ENCODE results near the gene MACROD2. TPM values are rescaled to one million over a fixed set of nuclear protein-coding genes. Genes with fewer than 3 reads are reported as not detected.

MACROD2 gene
- total RNA-seq, 4 donors from 2014 or later = 4.0 to 14.1 (median 10.4) TPM

DNA sequence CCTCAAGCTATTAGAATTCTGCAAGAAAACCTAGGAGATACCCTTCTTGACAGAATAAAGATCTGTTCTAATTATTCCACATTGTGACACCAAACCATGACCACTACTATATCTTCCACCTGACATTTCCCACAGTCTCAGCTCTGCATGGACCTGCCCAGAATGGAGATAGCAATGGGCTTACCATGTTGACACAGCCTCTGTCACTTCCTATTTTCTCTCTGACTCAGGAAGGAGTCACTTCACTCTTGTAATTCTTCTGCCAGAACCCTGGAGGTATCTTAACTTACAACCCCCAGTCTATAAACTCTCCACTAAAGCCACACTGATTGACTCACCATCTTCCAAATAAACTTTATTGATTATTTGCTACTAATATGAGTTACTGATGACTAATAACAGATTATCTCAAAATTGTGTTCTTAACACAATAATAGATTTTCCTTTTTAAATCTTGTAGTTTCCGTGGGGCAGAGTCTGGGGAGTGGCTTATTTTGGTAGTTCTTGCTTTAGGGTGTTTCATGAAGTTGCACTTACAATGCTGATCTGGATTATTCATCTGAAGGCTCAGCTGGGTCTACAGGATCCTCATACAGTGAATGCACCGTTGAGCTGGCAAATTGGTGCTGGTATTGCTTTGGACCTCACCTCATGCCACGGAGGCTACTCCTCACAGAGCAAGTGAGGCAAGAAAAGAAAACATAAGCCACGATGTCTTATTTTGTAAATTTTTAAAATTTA is 1708.0 kb downstream of the MACROD2 start:
- Histone ChIP-seq H3K27ac (no peak overlapping the region), H3K4me1 (no peaks in the 10 kb centered on the region)
- 93 to 94% methylated on average over 4 of the region's 4 CpGs for WGBS, 2 donors

GRCh38 chr20:15705975-15706374 is 1710.7 kb downstream of the MACROD2 start:
- no peaks in the 10 kb centered on the region for H3K4me1 ChIP-seq
- no peaks in the 10 kb centered on the region for H3K27me3 ChIP-seq
- TF ChIP-seq CTCF (IDR thresholded peaks at IDR 0.05) (no peak), EP300 (IDR thresholded peaks at IDR 0.05) (no peak), POLR2A (IDR thresholded peaks at IDR 0.05) (no peak)
- no peaks in the 10 kb centered on the region for H3K36me3 ChIP-seq
- H3K4me3 ChIP-seq = no peak overlapping the region
- no peak for DNase-seq (ENCODE audit: low spot score in 2 of 2)
- no peak overlapping the region for H3K27ac ChIP-seq
- no peaks in the 10 kb centered on the region for H3K9me3 ChIP-seq
- 75 to 77% methylated on average over 3 of the region's 3 CpGs for WGBS, 2 donors

More for the DNA sequence above, 1708.0 kb downstream of the MACROD2 start:
- no peak overlapping the region for H3K4me3 ChIP-seq
- no peak for TF ChIP-seq POLR2A (IDR thresholded peaks at IDR 0.05)
- no peak for TF ChIP-seq CTCF (IDR thresholded peaks at IDR 0.05)
- no peak for TF ChIP-seq EP300 (IDR thresholded peaks at IDR 0.05)
- no peaks in the 10 kb centered on the region for H3K36me3 ChIP-seq
- H3K9me3 ChIP-seq = no peaks in the 10 kb centered on the region
- DNase-seq (ENCODE audit: low spot score in 2 of 2) = no peak
- no peaks in the 10 kb centered on the region for H3K27me3 ChIP-seq

DNA sequence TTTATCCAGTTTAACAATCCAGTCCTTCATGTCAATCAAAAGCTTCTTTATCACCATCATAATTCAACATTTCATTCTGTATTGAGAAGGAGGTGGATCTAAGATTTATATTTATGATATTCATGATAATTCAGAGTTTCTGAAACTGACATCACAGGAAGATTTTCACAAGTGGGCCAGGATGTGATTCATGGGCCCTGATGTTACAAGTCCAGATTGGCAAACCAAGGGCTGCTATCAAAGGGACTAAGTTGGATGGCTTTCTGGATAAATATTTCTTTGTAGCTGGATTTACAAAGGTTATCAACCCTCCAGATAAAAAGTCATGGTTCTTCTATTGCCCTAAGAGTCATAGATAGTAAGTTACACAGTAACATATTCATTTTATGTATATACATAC is 1711.4 kb downstream of the MACROD2 start:
- DNase-seq (ENCODE audit: low spot score in 2 of 2) = no peak
- Histone ChIP-seq H3K4me1 (no peaks in the 10 kb centered on the region), H3K9me3 (no peaks in the 10 kb centered on the region), H3K36me3 (no peaks in the 10 kb centered on the region), H3K4me3 (no peak overlapping the region), H3K27ac (no peak overlapping the region), H3K27me3 (no peaks in the 10 kb centered on the region)
- TF ChIP-seq CTCF (IDR thresholded peaks at IDR 0.05) = no peak
- no peak for TF ChIP-seq EP300 (IDR thresholded peaks at IDR 0.05)
- TF ChIP-seq POLR2A (IDR thresholded peaks at IDR 0.05) = no peak

DNA sequence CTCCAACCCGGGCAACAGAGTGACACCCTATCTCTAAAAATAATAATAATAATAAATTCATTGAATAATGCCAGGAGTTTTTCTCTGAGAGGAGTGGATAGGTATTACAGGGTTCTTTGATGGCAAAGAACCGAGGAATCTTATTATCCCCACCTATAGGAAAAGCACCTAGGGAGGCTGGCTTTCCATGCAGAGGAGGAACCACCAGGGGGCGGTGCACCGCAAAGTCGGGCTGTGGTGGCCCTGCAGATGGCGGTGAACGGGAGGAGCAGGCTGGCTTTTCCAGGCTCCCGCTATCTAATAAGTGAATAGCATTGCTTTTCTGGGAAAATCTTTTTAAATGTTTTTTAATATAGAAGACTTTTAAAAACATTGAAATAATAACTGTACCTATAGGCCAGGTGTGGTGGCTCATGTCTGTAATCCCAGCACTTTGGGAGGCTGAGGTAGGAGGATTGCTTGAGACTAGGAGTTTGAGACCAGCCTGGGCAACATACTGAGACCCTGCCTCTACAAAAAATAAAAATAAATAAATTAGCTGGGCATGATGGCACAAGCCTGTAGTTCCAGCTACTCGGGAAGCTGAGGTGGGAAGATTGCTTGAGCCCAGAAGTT is 1713.8 kb downstream of the MACROD2 start:
- DNase-seq (ENCODE audit: low spot score in 2 of 2) = peak in 1 of 2 donors; percentile 24
- WGBS, 2 donors = 69 to 70% methylated on average over 9 of the region's 9 CpGs
- no peaks in the 10 kb centered on the region for H3K27me3 ChIP-seq
- H3K4me1 ChIP-seq = no peaks in the 10 kb centered on the region
- no peak for TF ChIP-seq EP300 (IDR thresholded peaks at IDR 0.05)
- TF ChIP-seq CTCF (IDR thresholded peaks at IDR 0.05) = peak in 3 of 5 experiments; percentile 15 to 55 (median 23)
- TF ChIP-seq POLR2A (IDR thresholded peaks at IDR 0.05) = no peak
- no peaks in the 10 kb centered on the region for H3K36me3 ChIP-seq
- H3K27ac ChIP-seq = no peak overlapping the region
- H3K9me3 ChIP-seq = no peaks in the 10 kb centered on the region
- H3K4me3 ChIP-seq = no peak overlapping the region

DNA sequence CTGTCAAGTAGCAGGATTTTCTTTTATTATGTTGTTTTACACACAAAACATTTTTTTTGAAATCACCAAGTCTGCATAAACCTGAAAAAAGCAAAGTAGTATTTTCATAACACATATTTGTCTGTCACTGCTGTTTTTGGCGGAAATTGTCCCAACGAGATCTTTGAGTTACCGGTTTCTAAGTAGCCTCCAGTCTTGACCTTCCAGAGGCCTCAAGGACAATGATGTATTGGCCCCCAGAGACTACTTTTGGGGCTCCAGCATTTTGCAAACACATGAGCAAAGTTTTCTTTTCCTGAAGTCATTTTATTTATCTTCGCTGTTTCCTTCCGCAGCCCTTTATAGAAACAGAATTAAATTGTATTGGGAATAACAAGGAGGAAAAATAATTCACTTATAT is 1715.3 kb downstream of the MACROD2 start:
- no peaks in the 10 kb centered on the region for H3K36me3 ChIP-seq
- 65 to 75% methylated on average over 5 of the region's 5 CpGs for WGBS, 2 donors
- no peaks in the 10 kb centered on the region for H3K9me3 ChIP-seq
- no peaks in the 10 kb centered on the region for H3K4me1 ChIP-seq
- no peaks in the 10 kb centered on the region for H3K27me3 ChIP-seq
- TF ChIP-seq POLR2A (IDR thresholded peaks at IDR 0.05) (no peak), CTCF (IDR thresholded peaks at IDR 0.05) (no peak), EP300 (IDR thresholded peaks at IDR 0.05) (no peak)
- H3K4me3 ChIP-seq = no peak overlapping the region
- DNase-seq (ENCODE audit: low spot score in 2 of 2) = no peak
- H3K27ac ChIP-seq = no peak overlapping the region

Measured in tibial nerve (tissue), 4 donors.